ENCODE measurements around the gene ARHGDIA. TPM values are rescaled to one million over a fixed set of nuclear protein-coding genes. Genes with fewer than 3 reads are reported as not detected.

Gene ARHGDIA
- total and polyA plus RNA-seq, 10 donors: 131 to 392 (median 235) TPM

DNA sequence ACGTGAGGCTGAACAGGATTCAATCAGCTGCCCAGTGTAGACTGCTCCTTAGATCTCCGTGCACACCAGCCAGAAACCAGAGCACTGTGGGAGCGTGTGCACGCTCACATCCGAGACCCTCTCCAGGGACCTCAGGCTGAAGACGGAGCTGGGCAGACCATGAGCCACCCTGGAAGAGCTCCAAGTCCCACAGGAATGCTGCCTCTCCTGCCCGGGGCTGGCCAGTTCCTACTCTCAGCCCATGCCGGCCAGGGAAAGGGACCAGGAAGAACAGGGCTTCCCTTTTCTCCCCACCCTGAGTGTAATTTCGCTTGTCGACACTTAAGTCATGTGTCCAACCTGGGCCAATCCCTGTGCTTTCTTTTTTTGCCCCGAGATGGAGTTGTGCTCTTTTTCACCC, 13.4 kb upstream of the ARHGDIA start:
- Histone ChIP-seq H3K27me3 (replicated peaks in 1 of 7) (no peaks in the 10 kb centered on the region), H3K27ac (no peak overlapping the region), H3K4me3 (no peak overlapping the region), H3K36me3 (peaks cover 4 to 100% (median 65%) of the 10 kb centered on the region in 6 donors), H3K9me3 (no peaks in the 10 kb centered on the region), H3K4me1 (peaks cover 0 to 18% (median 6%) of the 10 kb centered on the region in 6 donors)
- no peak for DNase-seq
- WGBS, 5 donors: 77 to 85% (median 80%) methylated on average over 10 to 11 of the region's 11 CpGs
- no peak for TF ChIP-seq POLR2A (IDR thresholded peaks at IDR 0.05)
- no peak for TF ChIP-seq POLR2AphosphoS5 (IDR thresholded peaks at IDR 0.05)
- TF ChIP-seq, protein P1, sequence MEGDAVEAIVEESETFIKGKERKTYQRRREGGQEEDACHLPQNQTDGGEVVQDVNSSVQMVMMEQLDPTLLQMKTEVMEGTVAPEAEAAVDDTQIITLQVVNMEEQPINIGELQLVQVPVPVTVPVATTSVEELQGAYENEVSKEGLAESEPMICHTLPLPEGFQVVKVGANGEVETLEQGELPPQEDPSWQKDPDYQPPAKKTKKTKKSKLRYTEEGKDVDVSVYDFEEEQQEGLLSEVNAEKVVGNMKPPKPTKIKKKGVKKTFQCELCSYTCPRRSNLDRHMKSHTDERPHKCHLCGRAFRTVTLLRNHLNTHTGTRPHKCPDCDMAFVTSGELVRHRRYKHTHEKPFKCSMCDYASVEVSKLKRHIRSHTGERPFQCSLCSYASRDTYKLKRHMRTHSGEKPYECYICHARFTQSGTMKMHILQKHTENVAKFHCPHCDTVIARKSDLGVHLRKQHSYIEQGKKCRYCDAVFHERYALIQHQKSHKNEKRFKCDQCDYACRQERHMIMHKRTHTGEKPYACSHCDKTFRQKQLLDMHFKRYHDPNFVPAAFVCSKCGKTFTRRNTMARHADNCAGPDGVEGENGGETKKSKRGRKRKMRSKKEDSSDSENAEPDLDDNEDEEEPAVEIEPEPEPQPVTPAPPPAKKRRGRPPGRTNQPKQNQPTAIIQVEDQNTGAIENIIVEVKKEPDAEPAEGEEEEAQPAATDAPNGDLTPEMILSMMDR (IDR thresholded peaks at IDR 0.05 in 8 of 11, conservative IDR thresholded peaks at IDR 0.05 in 3 of 11): no peak
- intact Hi-C loops (cut with DNase I; ENCODE audit: low total_unique reads): no loop called here

DNA sequence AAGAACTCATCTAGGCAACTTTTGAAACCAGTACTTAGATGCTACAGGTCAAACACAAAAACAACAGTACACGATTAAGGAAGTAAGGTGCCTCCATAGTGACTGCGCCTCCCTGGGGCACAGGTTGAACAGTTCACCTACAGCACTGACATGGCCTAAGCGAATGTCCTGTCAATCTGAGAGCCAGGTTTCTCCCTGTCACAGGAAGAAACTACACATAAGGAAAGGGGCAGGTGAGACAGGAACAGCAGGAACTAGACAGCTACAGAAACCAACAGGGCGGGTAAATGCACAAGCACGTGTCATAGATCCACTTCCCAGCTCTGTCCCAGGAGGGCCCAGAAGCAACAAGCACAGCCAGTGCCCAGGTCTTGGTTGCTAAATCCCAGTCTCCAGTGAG, 8.0 kb upstream of the ARHGDIA start:
- no peaks in the 10 kb centered on the region for H3K9me3 ChIP-seq
- H3K4me3 ChIP-seq: no peak overlapping the region
- DNase-seq: no peak
- no peaks in the 10 kb centered on the region for H3K27me3 ChIP-seq (replicated peaks in 1 of 7)
- H3K27ac ChIP-seq: no peak overlapping the region
- TF ChIP-seq POLR2AphosphoS5 (IDR thresholded peaks at IDR 0.05) (no peak), POLR2A (IDR thresholded peaks at IDR 0.05) (no peak)
- TF ChIP-seq, protein P1 (IDR thresholded peaks at IDR 0.05 in 8 of 11, conservative IDR thresholded peaks at IDR 0.05 in 3 of 11): no peak
- WGBS, 5 donors: 87 to 94% (median 88%) methylated on average over 5 of the region's 5 CpGs
- peaks cover 0 to 66% (median 17%) of the 10 kb centered on the region in 6 donors for H3K36me3 ChIP-seq
- intact Hi-C loops (cut with DNase I; ENCODE audit: low total_unique reads): no loop called here
- H3K4me1 ChIP-seq: no peaks in the 10 kb centered on the region

DNA sequence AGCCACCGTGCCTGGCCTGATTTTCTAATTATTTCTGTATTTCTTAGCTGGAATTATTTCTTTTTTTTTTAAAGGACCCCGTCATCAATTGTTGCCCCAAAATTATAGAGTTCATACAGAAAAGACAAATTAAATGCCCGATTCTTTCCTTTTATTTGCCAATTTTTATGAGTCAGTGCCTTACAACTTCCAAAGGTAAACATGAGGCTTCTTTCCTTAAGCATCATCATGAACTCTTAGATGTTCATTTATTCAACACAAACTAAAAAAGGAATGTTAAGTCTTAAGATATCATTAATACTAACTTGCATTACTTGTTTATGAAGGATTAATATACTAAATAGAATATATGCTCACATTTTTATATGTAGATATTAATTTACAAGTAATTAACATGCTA, 7.2 kb upstream of the ARHGDIA start:
- Histone ChIP-seq H3K27ac (no peak overlapping the region), H3K9me3 (no peaks in the 10 kb centered on the region), H3K4me3 (no peak overlapping the region), H3K4me1 (peaks cover 0 to 7% (median 2%) of the 10 kb centered on the region in 6 donors), H3K27me3 (replicated peaks in 1 of 7) (no peaks in the 10 kb centered on the region), H3K36me3 (peaks cover 0 to 57% (median 13%) of the 10 kb centered on the region in 6 donors)
- DNase-seq: no peak
- WGBS, 5 donors: 93 to 97% (median 97%) methylated on average over 3 of the region's 3 CpGs
- intact Hi-C loops (cut with DNase I; ENCODE audit: low total_unique reads): no loop called here
- TF ChIP-seq, protein P1 (IDR thresholded peaks at IDR 0.05 in 8 of 11, conservative IDR thresholded peaks at IDR 0.05 in 3 of 11): no peak
- no peak for TF ChIP-seq POLR2AphosphoS5 (IDR thresholded peaks at IDR 0.05)
- TF ChIP-seq POLR2A (IDR thresholded peaks at IDR 0.05): no peak

DNA sequence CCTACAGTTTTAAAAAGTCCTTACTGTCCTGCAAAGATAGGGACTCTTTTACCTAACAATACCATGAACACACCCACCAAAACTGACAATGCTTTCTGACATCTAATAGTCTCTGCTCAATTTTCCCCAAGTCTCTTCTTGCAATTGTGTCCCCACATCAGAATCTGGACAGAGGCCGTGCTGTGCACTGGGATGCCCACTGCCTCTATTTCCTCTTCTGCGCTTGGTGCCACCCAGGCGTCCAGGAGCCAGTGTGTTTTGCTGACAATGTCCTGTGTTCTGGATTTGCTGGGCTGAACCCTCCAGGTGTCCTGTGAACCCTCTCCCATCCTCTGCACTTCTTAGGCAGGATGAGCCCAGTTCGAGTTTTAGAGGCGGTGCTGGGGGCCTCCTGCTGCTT, 6.4 kb upstream of the ARHGDIA start:
- Histone ChIP-seq H3K9me3 (no peaks in the 10 kb centered on the region), H3K36me3 (peaks cover 0 to 50% (median 10%) of the 10 kb centered on the region in 6 donors), H3K27ac (no peak overlapping the region), H3K27me3 (replicated peaks in 1 of 7) (no peaks in the 10 kb centered on the region), H3K4me3 (no peak overlapping the region), H3K4me1 (peaks cover 0 to 14% (median 8%) of the 10 kb centered on the region in 6 donors)
- no peak for TF ChIP-seq POLR2A (IDR thresholded peaks at IDR 0.05)
- TF ChIP-seq, protein P1 (IDR thresholded peaks at IDR 0.05 in 8 of 11, conservative IDR thresholded peaks at IDR 0.05 in 3 of 11): no peak
- TF ChIP-seq POLR2AphosphoS5 (IDR thresholded peaks at IDR 0.05): no peak
- 92 to 99% (median 95%) methylated on average over 5 of the region's 5 CpGs for WGBS, 5 donors
- no peak for DNase-seq
- intact Hi-C loops (cut with DNase I; ENCODE audit: low total_unique reads): no loop called here
